22Rv1 (cell line): ENCODE data around the gene SFXN4.

ENCODE experiments used
- H3K27ac ChIP-seq: fragments of 450-650 bp; 2 replicates; pipeline ENCODE4 v1.5.1; 2017
- ZFX ChIP-seq: fragments of 450-650 bp; IDR thresholded peaks from 2 replicates; pipeline ENCODE4 v1.6.1; 2017; ENCODE audit warnings: antibody characterized with exemption, borderline replicate concordance
- TF ChIP-seq, protein P1 (sequence below): fragments of 450-650 bp; IDR thresholded peaks from 2 replicates; pipeline ENCODE4 v1.5.1; 2017; ENCODE audit warnings: mild to moderate bottlenecking

The SFXN4 gene

GRCh38 chr10:119208553-119208940, 43.0 kb upstream of the SFXN4 start:
- TF ChIP-seq ZFX: no peak
- no peak overlapping the region for H3K27ac ChIP-seq

DNA sequence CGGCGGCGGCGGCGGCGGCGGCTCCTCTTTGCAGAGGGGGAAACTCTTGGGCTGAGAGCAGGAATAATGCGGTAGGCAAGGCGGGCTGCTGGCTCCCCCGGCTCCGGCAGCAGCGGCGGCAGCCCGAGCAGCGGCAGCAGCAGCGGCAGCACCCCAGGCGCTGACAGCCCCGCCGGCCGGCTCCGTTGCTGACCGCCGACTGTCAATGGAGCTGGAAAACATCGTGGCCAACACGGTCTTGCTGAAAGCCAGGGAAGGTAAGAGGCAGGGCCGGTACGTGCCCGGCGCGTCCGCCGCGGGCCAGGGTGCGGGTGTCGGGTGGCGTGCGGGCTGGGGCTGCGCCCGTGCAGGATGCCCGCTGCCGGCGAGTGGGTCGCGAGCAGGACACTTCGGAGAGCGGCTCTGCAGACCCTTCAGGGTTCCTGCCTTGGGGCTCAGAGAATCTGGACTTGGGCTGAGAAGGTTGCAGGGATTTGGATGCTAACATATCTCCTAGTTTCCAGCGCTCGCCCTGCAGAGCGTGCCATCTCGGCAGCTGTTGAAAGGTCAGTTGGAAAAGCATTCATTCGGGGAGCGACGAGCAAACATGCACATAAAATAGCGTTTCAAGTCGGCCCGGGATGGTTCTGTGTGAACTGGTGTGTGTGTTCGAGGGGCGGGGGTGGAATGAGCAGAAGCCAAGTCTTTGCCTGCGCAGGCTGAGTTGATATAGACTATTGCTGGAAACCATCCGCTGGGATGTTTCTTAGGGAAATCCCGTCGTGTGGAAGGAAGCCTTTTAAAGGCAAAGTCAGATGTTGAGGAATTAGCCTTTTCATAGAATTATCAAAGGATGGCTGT, 42.4 kb upstream of the SFXN4 start:
- TF ChIP-seq ZFX: no peak
- TF ChIP-seq, protein P1, sequence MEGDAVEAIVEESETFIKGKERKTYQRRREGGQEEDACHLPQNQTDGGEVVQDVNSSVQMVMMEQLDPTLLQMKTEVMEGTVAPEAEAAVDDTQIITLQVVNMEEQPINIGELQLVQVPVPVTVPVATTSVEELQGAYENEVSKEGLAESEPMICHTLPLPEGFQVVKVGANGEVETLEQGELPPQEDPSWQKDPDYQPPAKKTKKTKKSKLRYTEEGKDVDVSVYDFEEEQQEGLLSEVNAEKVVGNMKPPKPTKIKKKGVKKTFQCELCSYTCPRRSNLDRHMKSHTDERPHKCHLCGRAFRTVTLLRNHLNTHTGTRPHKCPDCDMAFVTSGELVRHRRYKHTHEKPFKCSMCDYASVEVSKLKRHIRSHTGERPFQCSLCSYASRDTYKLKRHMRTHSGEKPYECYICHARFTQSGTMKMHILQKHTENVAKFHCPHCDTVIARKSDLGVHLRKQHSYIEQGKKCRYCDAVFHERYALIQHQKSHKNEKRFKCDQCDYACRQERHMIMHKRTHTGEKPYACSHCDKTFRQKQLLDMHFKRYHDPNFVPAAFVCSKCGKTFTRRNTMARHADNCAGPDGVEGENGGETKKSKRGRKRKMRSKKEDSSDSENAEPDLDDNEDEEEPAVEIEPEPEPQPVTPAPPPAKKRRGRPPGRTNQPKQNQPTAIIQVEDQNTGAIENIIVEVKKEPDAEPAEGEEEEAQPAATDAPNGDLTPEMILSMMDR: no peak

GRCh38 chr10:119207366-119207666, 41.8 kb upstream of the SFXN4 start, which contains the start of gene GRK5:
GRK5 (plus strand) TSS chr10:119207571; CDS start chr10:119207918, 347 bp downstream.
- TF ChIP-seq, protein P1: no peak
- no peak for TF ChIP-seq ZFX
- peak within 1 kb of the TSS; percentile 79 for H3K27ac ChIP-seq

More for the DNA sequence above, 42.4 kb upstream of the SFXN4 start:
- peak overlapping the region; percentile 79; the same call in 1 of the 2 replicates for H3K27ac ChIP-seq

- peak overlapping the region; percentile 79 for H3K27ac ChIP-seq
- TF ChIP-seq, protein P1: peak; percentile 92
- TF ChIP-seq ZFX: no peak
Measured at GRCh38 chr10:119206603-119207365, 41.3 kb upstream of the SFXN4 start.

GRCh38 chr10:119205894-119206602, 40.5 kb upstream of the SFXN4 start:
- peak overlapping the region; percentile 79 for H3K27ac ChIP-seq
- no peak for TF ChIP-seq ZFX
- TF ChIP-seq, protein P1: no peak

GRCh38 chr10:119203006-119203405, 37.5 kb upstream of the SFXN4 start:
- no peak for TF ChIP-seq ZFX
- TF ChIP-seq, protein P1: no peak
- H3K27ac ChIP-seq: no peak overlapping the region

- H3K27ac ChIP-seq: no peak overlapping the region
- TF ChIP-seq, protein P1: no peak
- TF ChIP-seq ZFX: no peak
Measured at GRCh38 chr10:119201233-119201632, 35.7 kb upstream of the SFXN4 start.
